ENCODE measurements around the gene AIPL1.

Gene AIPL1

GRCh38 chr17:6413065-6413464 is 21.9 kb downstream of the AIPL1 start:
- peak; percentile 11 to 57 for DNase-seq

GRCh38 chr17:6408735-6409134 is 26.2 kb downstream of the AIPL1 start:
- DNase-seq = no peak

DNA sequence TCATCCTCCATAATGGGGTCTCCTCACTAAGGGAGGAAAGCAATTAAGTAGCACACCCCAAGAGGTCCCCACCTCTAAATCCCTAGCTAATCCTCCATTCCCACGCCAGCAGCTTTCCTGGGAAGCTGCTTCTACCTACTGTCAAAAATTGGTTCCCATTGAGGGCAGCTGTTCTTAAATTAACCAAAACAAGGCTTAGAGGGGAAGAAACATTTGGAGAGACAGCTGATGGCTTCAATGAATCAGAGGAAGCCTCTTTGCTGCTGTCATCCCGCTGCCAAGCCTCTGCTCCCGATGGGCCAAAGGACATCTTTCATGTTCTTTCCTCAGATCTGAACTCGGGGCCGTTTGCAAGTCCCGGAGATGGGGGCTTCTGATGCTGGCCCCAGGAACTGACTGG is 26.6 kb downstream of the AIPL1 start:
- DNase-seq = peak in 1 of 2 experiments; percentile 27

GRCh38 chr17:6402258-6402657 is 32.7 kb downstream of the AIPL1 start:
- no peak for DNase-seq

DNA sequence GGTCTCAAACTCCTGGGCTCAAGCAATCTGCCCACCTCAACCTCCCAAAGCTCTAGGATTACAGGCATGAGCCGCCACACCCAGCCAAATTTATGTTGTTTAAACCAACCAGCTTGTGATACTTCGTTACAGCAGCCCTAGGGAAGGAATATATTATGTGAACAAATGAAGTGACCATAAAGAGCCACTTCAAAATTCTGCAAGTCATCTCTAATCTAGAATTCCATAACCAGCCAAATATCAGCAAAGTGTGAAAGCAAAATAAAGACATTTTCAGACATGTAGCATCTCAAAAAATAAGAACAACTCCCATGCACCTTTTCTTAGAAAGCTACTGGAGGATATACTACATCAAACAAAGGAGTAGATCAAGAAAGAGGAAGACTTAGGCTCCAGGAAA is 36.0 kb downstream of the AIPL1 start:
- DNase-seq = no peak

DNA sequence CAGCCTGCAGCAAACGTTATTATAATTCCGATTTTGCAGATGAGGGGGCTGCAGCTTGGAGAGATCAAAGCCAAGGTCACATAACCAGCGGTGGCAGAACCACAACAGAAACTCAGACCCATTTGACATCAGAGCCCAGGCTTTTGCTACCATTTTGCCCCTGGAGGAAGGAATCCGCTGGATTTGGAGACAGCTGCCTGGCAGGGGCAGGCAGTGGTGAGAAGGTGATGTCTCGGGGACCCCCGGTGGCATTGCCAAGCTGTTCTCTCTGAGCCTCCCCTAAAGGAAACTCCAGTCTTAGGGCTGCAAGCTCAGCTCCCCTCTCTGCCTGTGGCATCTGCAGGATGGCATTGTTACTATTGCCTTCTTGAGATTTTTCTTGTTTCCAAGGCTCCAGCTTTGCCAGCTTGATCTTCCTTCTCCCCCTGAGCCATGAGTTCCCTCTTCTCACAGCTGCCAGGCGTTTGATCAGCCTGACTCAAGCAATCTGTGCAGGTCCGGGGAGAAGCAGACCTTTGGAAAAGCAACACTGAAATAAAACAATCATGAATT is 40.8 kb downstream of the AIPL1 start:
- DNase-seq = no peak

DNA sequence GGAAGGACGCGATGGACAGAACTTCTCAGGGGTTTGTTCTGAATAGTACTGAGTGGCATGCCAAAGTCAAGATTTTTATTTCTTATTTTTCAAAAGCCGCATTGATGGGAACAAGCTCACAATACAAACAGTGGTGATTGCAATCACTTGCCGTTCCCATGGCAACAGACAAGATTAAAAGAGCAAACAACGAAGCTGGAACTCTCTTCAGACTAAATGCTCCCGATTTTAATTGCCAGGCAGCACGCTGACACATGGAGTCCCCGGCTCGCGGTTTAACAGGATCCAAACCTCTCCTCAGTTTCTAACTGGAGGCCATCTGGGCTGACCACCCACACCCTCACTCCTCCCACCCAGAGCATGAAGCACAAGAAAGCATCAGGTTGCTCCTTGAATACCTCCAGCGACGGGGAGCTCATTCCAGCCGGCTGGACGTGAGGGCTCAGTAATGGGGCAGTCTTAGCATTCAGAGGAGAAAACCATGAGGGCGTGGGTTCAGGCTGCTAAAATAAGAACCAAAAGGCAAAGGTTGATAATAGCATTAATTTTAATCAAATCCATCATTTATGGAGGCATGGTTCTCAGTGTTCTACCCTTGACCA is 41.5 kb downstream of the AIPL1 start:
- peak; percentile 16 to 42 for DNase-seq

- DNase-seq = no peak
These were observed 42.1 kb downstream of the AIPL1 start for GRCh38 chr17:6392609-6393350.

DNA sequence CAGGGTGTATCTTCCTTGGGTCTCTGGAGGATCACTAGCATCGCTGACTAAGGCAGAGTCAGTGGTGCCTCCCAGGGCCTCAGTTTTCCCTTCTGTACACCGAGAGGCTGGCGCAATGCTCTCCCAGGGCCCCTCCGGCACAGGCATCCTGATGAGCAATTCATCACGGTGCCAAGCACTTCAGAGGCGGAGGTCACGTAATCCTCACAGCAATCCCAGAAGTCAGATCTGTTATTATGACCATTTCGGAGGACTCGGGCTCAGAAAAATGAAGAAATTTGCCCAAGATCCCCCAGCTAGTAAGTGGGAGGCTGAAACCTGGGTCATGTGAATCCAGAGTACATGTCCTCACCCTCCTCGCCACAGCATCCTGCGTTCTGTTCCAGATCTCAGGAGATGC is 46.5 kb downstream of the AIPL1 start:
- no peak for DNase-seq

DNA sequence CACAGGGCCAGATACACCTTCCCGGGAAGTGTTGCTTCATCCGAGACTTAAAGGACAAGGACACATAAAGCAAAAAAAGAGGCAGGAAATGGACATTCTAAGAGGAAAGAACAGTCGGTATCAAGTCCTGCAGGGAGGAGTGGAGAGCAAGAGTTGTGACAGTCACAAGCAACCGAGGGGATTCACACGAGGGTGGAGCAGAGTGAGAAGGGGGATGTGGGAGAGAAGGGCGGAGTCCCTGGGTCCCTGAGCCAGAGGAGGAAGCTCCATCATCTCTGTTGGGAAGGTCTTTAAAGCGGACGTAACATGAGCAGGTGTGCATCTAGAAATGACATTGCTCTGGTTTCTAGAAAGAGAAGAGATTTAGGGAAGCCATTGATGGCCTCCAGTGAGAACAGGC is 47.1 kb downstream of the AIPL1 start:
- no peak for DNase-seq

GRCh38 chr17:6387442-6387841 is 47.5 kb downstream of the AIPL1 start:
- no peak for DNase-seq

DNA sequence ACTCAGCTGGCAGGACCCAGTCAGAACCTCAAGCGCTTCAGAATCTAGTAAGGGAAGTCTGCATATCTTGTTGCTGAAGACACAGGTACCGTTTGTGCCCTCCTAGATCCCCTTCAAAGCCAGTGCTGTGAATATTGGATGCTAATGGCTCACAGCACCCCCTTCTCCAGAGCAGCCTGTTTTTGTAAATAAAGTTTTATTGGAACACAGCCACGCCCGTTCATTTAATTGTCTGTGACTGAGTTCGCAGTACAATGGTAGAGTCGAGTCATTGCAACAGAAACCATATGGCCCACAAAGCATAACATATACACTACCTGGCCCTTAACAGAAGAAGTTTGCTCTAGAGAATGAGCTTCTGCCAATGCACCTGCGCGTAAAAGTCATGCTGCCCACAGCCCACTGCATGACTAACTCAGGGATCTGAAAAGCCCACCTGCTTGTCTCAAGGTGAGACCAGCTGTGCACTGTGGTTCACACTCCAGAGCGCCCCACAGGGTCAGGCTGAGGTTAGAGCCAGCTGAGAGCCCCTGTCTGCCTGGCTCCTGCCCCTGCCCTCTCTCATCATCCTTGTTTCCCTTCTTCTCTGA is 48.8 kb downstream of the AIPL1 start:
- no peak for DNase-seq

- no peak for DNase-seq
These were observed 50.4 kb downstream of the AIPL1 start for GRCh38 chr17:6384481-6384880.

- DNase-seq = peak in 1 of 2 experiments; percentile 66
These were observed 53.1 kb downstream of the AIPL1 start for GRCh38 chr17:6381526-6382465.

DNA sequence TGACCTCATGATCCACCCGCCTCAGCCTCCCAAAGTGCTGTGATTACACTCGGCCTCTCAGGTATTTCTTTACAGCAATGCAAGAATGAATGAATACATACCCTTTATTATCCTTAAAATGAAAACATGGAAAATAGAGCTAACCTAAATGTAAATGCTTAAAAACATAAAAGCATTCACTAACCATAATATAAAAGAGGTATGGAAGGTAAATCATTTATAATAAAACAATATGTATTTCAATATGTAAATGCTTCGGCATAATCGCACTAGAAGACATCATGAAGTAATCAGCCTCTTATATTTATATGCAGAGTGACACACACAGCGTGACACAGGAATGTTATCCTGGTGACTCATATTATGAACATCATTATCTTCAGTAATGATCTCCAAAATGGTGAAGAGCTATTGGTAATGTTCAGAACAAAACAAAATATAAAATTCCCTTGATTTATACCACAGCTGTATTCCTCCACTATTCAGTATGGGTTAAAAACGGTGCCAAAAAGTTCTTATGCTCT is 53.9 kb downstream of the AIPL1 start:
- DNase-seq = no peak

DNA sequence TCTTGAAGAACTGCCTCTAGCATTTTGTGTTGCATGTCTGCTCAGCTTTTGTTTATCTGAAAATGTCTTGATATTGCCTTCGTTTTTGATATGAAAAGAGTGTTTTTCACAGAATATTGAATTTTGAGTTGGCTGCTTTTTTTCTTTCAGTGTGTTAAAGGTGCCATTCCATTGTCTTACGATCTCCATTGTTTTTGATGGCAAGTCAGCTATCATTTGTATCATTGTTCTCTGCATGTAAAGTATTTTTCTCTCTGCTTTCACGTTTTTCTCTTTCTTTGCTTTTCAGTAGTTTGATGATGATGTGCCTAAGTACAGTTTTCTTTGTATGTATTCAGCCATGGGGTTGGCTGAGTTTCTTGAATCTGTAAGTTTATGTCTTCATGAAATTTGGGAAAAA is 57.0 kb downstream of the AIPL1 start:
- no peak for DNase-seq

DNA sequence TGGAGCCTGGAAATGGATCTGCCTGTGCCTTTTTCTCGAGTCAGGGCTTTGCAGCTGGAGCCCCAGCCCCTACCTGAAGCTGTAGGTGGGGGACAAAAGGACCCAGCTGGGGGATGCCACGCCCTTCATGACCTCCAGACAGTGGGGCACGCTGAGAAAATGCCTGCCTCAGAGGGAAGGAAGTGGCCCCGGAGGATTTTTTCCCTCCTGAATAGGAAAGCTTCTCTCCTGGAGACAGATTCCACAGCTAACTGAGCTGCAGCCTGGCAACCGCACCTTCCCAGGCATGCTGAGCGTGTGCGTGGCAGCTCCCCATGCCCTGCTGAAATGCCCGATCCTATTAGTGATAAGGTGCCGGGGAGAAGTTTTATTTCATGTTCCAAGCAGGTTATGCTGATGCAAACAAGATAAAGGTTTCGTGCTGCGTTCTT is 58.0 kb downstream of the AIPL1 start:
- no peak for DNase-seq

- no peak for DNase-seq
These were observed 60.1 kb downstream of the AIPL1 start for GRCh38 chr17:6374761-6375312.

DNA sequence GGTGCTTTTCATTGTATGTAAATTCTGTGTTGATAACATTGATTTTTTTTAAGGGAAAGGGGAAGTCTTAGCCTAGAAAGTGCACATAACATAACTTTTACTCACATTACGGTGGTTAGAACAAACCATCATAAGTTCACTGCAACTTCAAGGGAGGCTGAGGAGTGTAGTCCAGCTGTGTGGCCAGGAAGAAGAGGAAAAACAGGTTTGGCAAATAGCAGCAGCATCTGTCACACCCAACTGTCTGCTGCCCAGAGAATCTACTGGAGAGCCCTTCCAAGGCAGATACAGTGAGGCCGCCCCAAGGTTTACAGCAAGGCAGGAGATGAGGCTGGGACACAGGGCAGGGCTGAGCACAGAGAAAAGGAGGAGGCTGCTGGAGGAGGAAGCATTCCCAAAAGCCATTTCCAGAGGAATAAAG is 60.6 kb downstream of the AIPL1 start:
- DNase-seq = peak in 1 of 2 experiments; percentile 19

Data from NCI-H524 (cell line).